SK-N-MC (cell line): ENCODE results near the gene PAX5.

Experiments
- EZH2 ChIP-seq: fragments of 200-600 bp; sonication (generic); IDR thresholded peaks from one replicate; pipeline ENCODE4 v1.6.1; 2017; ENCODE audit warnings: antibody characterized with exemption
- POLR2AphosphoS5 ChIP-seq: IDR thresholded peaks from 2 replicates; pipeline ENCODE4 v1.6.1; 2012; ENCODE audit warnings: mild to moderate bottlenecking, low read depth, low read length, borderline replicate concordance

DNA sequence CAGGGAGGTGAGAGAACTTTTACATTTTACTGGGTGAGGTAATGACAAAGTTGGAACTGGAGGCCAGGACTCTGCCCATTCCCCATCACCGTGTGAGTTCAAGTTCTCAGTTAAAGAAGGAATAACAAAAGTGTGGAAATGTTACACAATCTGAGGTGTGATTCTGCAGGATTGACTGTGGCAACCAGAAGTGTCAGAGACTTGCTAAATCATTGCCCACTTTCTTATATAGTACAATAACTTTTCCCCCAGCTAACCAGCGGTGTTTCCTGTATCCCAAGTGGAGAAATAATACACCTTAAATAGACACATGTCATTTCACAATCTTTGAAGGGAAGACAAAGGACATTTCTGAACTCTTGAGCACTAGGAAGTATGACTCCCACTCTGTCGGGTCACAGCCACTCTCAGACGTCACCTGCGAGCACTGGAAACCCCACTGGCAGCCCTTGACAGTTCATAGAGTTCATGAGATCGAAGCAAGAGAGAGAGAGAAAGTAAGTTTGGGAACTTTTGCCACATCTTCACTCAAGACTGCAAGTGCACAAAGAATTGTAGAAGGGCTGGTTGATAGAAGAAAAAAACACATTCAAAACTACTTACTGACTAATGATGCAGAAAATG, 28.4 kb downstream of the PAX5 start:
- TF ChIP-seq POLR2AphosphoS5: no peak
- TF ChIP-seq EZH2: no peak
